K562 treated with DMSO at 1 percent for 24 hours (cell line): Measurements from ENCODE around the gene ZNF564. TPM values are rescaled to one million over a fixed set of nuclear protein-coding genes. Genes with fewer than 3 reads are reported as not detected.

Experiments
- total RNA-seq: library from RNA; unstranded; fragments of 300-600 nt; gene quantifications from 2 replicates; pipeline ENCODE4 v1.2.3, GENCODE V29; 2022; ENCODE audit warnings: low read depth; ENCODE audit not compliant: insufficient read depth

Gene ZNF564
- 1.6 and 3.8 TPM in 2 replicates for total RNA-seq

DNA sequence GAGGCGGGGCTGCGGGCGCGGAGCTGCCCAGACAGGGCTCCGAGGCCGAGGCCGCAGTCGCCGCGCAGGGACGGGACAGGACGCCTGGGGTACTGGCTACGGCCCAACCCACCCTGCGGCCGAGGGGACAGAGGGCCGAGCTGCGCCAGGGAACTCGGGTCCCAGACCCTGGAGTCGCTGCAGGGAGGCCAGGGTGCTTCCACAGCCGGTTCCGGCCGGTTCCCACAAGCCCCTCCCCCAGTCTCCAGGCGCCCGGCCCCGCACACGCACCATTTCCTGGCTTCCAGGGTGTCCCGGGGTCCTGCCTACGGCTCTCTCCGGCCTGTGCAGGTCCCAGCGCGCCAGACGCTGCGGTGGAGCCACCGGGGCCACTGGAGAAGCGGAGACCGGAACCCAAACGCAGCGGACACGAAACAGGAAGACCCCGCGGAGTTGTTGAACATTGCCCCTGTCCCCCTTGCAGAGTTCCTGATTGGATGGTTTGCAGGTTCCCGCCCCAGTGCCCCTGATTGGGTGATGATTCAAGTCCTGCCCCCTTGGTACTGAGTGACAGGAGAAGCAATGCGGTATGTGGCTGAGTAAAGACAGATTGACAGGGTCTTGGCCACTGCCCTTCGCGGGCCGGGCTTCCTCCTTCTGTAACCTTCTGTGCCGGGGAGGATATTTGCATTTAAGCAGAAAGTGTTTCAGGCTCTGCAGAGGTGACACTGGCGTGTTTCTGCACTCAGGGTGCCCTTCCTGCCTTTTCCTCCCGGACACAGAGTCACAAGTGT lies at the start of gene ZNF564:
ZNF564 (minus strand) TSS at position 423 of the 773 bp plus-strand sequence; CDS start at position 273, 150 bp downstream.

GRCh38 chr19:12484371-12485051 lies 66.8 kb downstream of the ZNF564 start, which contains the start of gene ZNF709:
Gene ZNF709, minus strand, starts transcription at chr19:12484816. Its CDS starts 159 bp downstream, at chr19:12484657.

Other genes starting within 250 kb of the ZNF564 start
- 2.3 and 3.4 TPM in 2 replicates for gene ZNF563, start 217.8 kb downstream of the ZNF564 start, total RNA-seq
- 1.3 and 2.3 TPM in 2 replicates for gene ZNF442, start 185.8 kb downstream of the ZNF564 start, total RNA-seq
- gene ZNF799, start 150.2 kb downstream of the ZNF564 start, total RNA-seq, result 2.5 and 3.7 TPM in 2 replicates
- gene ZNF443, start 110.5 kb downstream of the ZNF564 start, total RNA-seq, result 1.3 and 1.6 TPM in 2 replicates
- 0.20 and 0.23 TPM in 2 replicates for gene ZNF709, start 66.7 kb downstream of the ZNF564 start, total RNA-seq
- 1.3 and 1.6 TPM in 2 replicates for gene ZNF490, start 59.3 kb upstream of the ZNF564 start, total RNA-seq
- gene ZNF791, start 59.4 kb upstream of the ZNF564 start, total RNA-seq, result 4.3 and 4.7 TPM in 2 replicates
- 124 and 142 TPM in 2 replicates for gene MAN2B1, start 115.3 kb upstream of the ZNF564 start, total RNA-seq
- gene WDR83, start 115.3 kb upstream of the ZNF564 start, total RNA-seq, result 17.4 and 22.1 TPM in 2 replicates
- gene DHPS, start 130.4 kb upstream of the ZNF564 start, total RNA-seq, result 111 and 114 TPM in 2 replicates
- gene GNG14, start 136.5 kb upstream of the ZNF564 start, total RNA-seq, result not detected in 2 replicates
- gene FBXW9, start 145.1 kb upstream of the ZNF564 start, total RNA-seq, result 15.3 and 19.5 TPM in 2 replicates
- gene TNPO2, start 172.4 kb upstream of the ZNF564 start, total RNA-seq, result 32.6 and 33.0 TPM in 2 replicates
- 485 and 496 TPM in 2 replicates for gene TRIR, start 183.2 kb upstream of the ZNF564 start, total RNA-seq
- gene GET3, start 186.0 kb upstream of the ZNF564 start, total RNA-seq, result 92.4 and 109 TPM in 2 replicates
- not detected in 2 replicates for gene BEST2, start 200.3 kb upstream of the ZNF564 start, total RNA-seq
- 23.8 and 27.0 TPM in 2 replicates for gene HOOK2, start 224.1 kb upstream of the ZNF564 start, total RNA-seq
- 130 and 136 TPM in 2 replicates for gene JUNB, start 240.0 kb upstream of the ZNF564 start, total RNA-seq